KOPT-K1 (cell line): ENCODE measurements around the gene CDK5RAP3.

ENCODE experiments used
- H3K27ac ChIP-seq: fragments of 200-600 bp; sonication (generic); 2 replicates; pipeline ENCODE4 v1.5.1; 2016; ENCODE audit warnings: antibody characterized with exemption, mild to moderate bottlenecking, low read depth, low read length; ENCODE audit not compliant: poor library complexity, severe bottlenecking
- H3K36me3 ChIP-seq: fragments of 200-600 bp; sonication (generic); 2 replicates; pipeline ENCODE4 v1.5.1; 2017; ENCODE audit warnings: antibody characterized with exemption, mild to moderate bottlenecking, low read length, moderate library complexity; ENCODE audit not compliant: insufficient read depth
- H3K9me3 ChIP-seq: fragments of 200-600 bp; sonication (generic); 2 replicates; pipeline ENCODE4 v1.5.1; 2017; ENCODE audit warnings: antibody characterized with exemption, low read length, mild to moderate bottlenecking; ENCODE audit not compliant: insufficient read depth, poor library complexity, severe bottlenecking

CDK5RAP3 gene

DNA sequence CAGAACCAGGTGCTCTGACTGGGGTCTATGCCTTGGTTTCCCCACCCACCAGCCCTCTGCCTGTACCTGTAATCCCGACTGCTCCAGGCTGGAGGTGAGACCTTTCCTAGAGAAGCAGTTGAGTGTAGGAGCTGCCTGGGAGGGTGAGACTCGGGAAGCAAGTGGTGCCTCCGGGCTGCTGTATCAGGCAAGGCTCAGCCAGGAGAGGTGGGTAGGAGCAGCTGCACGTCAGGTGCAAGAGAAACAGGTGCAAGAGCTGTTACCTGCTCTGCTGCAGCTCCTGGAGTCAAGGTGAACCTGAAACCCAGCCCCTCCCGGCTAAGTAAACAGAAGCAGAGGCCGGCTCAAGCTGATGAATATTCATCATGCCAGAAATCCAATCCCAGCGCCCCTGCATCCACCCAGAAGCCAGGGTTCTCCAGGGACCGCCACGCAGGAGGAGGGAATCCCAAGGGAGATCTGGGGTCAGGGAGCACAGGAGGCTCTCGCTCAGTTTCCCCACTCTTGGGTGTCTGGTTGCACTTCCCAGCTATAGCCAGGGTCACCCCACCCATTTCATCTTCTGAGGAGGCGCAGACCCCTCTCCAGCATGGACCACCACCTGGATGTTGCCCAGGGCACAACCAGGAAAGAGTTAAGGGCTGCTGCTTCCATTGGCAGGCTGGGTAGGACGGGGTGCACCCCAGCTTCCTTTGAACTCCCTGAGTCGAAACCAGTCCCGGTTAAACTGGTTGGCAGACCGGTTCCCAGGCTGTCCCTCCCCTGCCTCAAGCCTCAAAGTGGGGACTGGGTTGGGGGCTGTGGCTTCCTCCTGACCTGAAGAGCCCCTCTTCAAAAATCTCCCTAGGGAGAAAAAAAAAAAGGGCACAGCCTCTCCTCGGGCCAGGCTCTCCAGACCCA is 13.1 kb upstream of the CDK5RAP3 start, which contains the start of gene PRR15L:
TSS of gene PRR15L (minus strand) at position 293 of the 900 bp plus-strand sequence. CDS start 4,649 bp downstream, outside the sequence.
- H3K36me3 ChIP-seq: no peaks in the 10 kb centered on the region
- H3K27ac ChIP-seq: peak within 1 kb of the TSS; percentile 57
- H3K9me3 ChIP-seq: no peaks in the 10 kb centered on the region

DNA sequence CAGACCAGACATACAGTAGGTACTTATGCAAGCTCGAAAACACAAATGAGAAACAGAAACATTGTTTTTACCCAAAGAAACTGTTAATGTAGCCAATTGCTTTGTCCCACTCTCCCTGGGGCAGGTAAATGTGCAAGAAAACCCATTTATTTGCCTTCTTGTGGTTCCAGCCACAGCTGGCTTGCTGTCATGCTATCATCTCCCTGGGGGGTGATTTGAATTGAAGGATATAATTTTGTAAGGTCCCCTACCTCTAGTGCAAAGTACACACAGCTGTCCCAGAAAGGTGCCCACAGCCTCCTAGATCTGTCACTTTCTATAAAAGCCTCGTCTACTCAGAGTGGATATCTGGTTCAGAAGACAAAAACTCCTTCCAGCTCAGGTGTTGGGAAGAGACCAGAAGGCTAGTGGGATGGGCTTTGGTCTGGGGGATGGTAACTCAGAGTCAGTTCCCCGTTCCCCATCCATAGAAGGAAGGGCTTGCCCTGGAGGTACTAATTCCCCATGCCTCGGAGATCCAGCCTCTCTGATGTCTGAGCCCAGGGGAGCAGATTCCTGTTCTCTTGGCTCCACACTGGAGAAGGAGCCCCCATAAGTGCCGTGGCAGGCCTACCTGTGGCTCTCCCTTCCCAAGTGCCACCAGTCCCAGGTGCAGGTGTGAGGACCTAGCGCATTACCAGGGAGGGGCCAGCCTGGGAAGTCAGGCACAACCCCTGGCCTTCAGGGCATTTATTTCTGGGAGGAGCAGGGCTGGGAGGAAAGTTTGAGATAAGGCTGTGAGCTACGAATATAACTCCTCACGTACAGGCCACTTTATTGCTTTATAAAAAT is 10.9 kb upstream of the CDK5RAP3 start:
- Histone ChIP-seq H3K9me3 (no peaks in the 10 kb centered on the region), H3K36me3 (no peaks in the 10 kb centered on the region), H3K27ac (no peak overlapping the region)

DNA sequence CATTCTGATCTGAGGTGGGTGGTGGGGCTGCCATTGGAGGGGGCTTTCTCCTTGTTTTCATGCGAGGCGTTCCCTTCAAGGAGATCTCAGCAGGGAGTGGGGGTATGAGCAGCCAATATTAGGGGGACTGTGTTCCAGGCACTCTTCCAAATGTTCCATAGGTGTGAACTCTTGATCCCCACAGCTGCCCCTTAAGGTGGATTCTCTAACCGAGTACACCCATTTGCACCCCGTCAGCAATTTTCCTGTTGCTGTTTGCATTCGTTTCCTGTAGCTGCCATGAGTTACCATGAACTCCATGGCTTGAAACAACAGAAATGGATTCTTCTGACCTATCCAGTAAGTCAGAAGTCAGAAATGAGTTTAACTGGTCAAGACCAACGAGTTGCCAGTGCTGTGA is 9.5 kb upstream of the CDK5RAP3 start:
- no peaks in the 10 kb centered on the region for H3K36me3 ChIP-seq

DNA sequence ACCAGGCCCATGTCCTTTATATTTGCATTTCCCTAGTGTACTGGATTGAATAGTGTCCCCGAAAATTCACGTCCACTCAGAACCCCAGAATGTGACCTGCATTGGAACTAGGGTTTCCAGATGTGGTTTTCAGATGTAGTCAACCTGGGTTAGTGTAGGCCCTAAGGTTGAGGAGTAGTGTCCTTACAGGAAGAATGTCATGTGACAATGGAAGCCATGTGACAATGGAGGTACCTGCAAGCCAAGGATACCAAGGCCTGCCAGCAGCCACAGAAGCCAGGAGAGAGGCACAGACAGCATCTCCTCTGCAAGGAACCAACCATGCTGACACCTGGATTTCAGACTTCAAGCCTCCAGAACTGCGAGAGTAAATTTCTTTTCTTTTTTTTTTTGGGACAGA is 8.0 kb upstream of the CDK5RAP3 start:
- no peaks in the 10 kb centered on the region for H3K9me3 ChIP-seq
- H3K27ac ChIP-seq: no peak overlapping the region
- no peaks in the 10 kb centered on the region for H3K36me3 ChIP-seq

More for the DNA sequence above, 9.5 kb upstream of the CDK5RAP3 start:
- Histone ChIP-seq H3K27ac (no peak overlapping the region), H3K9me3 (no peaks in the 10 kb centered on the region)

DNA sequence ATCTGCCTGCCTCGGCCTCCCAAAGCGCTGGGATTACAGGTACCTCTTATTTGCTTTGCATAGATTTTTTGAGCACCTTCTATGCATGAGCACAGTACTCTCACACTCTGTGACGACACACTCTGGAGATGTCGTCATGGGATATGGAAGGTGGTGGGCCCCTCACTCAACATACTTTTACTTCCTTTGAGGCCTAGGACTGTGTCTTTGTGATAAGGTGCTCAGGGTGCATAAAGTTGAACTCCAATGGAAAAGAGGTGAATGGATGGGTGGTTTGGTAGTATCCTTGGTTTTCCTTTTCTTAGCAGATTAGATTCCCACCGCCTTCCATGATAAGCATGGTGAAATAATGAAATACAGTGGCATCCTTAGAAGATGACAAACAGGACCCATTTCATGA is 6.1 kb upstream of the CDK5RAP3 start:
- Histone ChIP-seq H3K36me3 (no peaks in the 10 kb centered on the region), H3K9me3 (no peaks in the 10 kb centered on the region), H3K27ac (no peak overlapping the region)

DNA sequence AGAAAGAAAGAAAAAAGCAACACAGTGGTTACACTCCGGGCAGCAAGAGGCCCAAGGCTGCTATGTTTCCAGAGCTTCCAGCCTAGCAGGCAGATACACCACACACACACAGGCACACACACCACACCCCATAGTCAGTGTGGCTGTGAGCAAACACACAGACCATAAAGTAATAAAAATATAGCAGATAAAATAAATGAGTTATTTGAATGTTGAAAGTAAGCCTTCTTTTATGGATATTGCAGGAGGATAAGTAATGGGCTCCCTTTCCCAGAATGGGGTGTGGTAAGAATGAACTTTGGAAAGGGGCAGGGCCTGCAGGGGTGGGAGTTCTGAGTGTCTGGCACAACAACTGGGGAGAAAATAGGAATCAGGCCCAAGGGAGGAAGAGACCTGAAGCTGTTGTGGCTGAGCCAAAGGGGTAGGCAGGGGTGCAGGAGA is 4.8 kb upstream of the CDK5RAP3 start:
- no peaks in the 10 kb centered on the region for H3K36me3 ChIP-seq
- H3K9me3 ChIP-seq: no peaks in the 10 kb centered on the region
- no peak overlapping the region for H3K27ac ChIP-seq

DNA sequence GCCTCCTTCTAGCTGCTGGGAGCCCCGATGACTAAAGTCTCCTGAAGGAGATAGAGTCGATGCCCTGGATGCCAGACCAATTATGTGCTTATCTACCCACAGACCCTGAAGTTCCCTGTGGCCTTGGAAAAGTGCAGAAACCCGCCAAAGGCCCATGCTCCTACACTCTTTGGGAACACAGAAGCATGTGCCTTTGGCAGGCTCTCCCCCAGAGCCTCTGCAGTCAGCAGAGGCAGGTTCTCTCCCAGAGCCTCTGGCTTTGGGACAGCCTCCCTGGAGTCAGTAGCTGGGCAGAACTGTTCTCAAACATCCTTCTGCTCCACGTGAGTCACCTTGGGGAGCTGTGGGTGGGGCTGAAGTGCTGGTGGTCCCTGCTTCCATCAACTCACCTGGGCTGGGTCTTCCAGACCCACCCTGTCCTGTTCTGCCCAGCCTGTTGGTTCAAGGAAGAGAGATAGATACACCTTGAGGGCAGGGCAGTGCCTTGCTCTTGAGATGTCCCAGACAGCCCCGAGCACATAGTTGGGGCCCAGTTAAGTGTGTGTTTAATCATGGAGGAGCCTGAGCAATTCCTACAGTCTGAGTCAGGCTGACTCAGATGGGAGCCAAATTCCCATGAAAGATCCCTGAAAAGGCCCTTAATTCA is 3.2 kb upstream of the CDK5RAP3 start:
- peaks cover under 1% of the 10 kb centered on the region; the same call in 1 of the 2 replicates for H3K36me3 ChIP-seq
- no peak overlapping the region for H3K27ac ChIP-seq
- no peaks in the 10 kb centered on the region for H3K9me3 ChIP-seq

DNA sequence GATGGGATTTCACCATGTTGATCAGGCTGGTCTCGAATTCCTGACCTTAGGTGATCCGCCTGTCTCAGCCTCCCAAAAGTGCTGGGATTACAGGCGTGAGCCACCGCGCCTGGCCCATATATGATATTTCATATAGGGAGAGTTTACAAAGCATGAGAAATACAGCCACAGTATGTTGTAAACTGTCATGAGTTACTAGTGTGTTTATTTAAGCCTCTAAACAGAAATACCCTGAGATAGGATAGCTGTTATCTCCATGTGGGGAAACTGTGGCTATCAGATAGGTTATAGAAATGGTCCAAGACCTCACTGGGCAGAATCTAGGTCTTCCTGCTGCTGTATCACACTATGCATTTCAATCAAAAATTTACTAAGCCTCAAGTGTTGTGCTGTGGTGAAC is 2.1 kb upstream of the CDK5RAP3 start:
- H3K27ac ChIP-seq: no peak overlapping the region
- H3K36me3 ChIP-seq: peaks cover 11% of the 10 kb centered on the region
- H3K9me3 ChIP-seq: no peaks in the 10 kb centered on the region

DNA sequence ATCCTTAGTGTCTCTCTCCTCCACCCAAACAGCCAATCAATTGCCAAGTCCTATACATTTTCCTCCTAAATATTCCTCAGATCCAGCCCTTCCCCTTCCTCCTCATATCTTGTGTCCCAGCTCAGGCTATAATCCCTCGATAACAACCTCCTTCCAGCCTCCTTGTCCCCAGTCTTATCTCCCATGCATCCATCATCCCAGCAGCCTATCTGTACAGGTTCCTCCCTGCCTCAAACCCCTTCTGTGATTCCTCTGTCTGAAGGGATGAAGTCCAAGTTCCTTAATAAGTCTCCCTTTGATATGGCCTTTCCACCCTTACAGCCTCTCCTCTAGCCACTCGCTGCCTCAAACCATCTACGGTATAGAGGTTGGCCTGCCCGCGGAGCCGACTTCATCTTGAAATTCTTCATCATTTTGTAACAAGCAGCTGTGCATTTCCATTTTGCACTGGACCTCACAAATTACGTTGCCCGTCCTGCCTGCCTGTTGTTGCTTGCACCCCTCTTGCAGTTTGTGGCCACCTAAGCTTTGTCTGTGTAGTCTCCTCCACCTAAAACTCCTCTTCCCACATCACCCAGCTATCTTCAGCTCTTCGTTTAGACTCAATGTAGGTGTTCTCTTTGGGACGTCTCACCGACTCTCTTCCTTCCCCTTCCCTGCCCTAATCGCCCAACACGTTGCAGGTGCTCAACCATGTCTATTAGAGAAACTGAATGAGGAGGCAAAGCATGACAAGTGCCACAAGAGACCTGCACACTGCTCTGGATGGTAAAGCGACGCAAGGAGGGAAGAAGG is 786 bp upstream of the CDK5RAP3 start:
- Histone ChIP-seq H3K27ac (peak overlapping the region; percentile 60), H3K36me3 (peaks cover 24% of the 10 kb centered on the region), H3K9me3 (no peaks in the 10 kb centered on the region)

DNA sequence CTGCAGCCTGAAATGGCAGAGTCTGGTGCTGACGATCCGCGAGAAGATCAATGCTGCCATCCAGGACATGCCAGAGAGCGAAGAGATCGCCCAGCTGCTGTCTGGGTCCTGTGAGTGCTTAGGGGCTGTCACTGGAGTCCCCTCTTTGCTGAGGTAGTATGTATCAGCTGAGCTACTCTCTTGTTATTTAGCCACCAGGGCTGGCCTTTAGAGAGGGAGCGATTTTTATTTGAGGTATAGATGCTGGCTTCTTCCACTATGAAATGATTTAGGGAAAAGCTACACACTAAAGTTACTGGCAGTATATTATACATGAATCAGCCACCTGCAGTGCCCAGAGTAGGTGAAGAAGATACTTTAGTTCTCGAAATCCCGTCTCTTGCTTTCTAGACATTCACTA is 2.6 kb downstream of the CDK5RAP3 start:
- H3K9me3 ChIP-seq: no peaks in the 10 kb centered on the region
- peak overlapping the region; percentile 93 for H3K27ac ChIP-seq
- peaks cover 53% of the 10 kb centered on the region for H3K36me3 ChIP-seq

DNA sequence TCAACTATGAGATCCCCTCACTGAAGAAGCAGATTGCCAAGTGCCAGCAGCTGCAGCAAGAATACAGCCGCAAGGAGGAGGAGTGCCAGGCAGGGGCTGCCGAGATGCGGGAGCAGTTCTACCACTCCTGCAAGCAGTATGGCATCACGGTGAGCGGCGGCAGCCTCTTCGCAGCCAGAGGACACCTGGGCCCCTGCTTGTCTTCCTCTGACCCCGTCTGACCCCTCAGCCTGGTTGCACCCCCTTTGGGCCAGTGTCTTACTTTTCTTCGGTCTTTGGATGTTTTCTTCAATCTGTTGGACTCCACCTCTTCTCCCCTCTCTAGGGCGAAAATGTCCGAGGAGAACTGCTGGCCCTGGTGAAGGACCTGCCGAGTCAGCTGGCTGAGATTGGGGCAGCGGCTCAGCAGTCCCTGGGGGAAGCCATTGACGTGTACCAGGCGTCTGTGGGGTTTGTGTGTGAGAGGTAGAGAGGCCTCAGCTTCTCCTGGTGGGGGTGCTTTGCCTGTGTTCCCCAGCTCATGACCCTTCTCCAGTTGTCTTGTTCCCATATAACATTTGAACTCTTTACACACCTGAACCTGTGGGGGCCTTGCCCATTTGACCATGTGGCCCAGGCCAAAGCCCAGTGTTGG is 4.4 kb downstream of the CDK5RAP3 start:
- peak overlapping the region; percentile 93 for H3K27ac ChIP-seq
- H3K36me3 ChIP-seq: peaks cover 70% of the 10 kb centered on the region

DNA sequence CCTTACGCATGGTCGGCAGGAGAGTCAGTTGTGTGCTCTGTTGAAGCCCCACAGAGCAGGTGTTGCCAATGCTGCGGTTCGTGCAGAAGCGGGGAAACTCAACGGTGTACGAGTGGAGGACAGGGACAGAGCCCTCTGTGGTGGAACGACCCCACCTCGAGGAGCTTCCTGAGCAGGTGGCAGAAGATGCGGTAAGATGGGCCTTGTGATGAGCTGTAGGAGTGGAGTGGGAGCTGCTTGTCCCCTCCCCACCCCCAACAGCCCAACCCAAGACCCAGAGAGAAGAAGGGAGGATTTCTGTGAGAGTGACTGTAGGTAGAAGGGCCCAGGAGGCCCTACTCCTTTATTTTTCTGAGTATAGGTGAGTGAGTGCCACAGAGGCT is 4.9 kb downstream of the CDK5RAP3 start:
- H3K27ac ChIP-seq: peak overlapping the region; percentile 93
- peaks cover 75% of the 10 kb centered on the region for H3K36me3 ChIP-seq
- H3K9me3 ChIP-seq: no peaks in the 10 kb centered on the region

More for the DNA sequence above, 4.4 kb downstream of the CDK5RAP3 start:
- no peaks in the 10 kb centered on the region for H3K9me3 ChIP-seq

DNA sequence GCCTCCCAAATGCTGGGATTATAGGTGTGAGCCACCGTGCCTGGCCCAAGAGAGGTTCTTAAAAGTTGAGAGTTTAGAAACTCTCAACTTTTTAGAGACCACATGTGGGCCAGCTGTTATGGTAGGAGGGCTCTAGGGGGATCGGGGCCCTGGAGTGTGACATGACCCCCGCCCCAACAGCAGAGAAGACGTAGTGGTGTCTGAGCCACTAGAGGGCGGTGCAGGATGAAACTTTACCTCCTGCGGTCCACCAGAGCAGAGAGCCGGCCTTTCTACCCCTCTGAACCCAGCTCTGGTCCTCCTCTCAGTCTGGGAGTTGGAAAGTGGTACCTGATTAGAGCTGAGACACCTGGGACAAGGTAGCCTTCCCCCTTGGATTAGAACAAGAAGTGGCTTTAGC is 7.4 kb downstream of the CDK5RAP3 start:
- Histone ChIP-seq H3K9me3 (no peaks in the 10 kb centered on the region), H3K36me3 (peaks cover 94% of the 10 kb centered on the region), H3K27ac (no peak overlapping the region)

DNA sequence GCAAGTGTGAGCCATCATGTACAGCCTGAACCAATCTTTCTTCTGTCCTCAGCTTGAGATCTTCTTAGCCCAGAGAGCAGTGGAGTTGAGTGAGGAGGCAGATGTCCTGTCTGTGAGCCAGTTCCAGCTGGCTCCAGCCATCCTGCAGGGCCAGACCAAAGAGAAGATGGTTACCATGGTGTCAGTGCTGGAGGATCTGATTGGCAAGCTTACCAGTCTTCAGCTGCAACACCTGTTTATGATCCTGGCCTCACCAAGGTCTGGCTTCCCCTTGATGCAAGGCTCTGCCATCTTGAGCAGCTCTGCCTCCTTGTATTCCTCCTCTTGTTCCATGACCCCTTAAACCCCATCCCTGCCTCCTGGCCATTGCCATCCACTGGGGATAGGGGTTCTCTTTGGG is 9.6 kb downstream of the CDK5RAP3 start:
- Histone ChIP-seq H3K36me3 (peaks cover 94% of the 10 kb centered on the region), H3K27ac (peak overlapping the region; percentile 46), H3K9me3 (no peaks in the 10 kb centered on the region)
